HEK293T (cell line): Measurements from ENCODE around the gene CEP95.

ENCODE experiments used
- BHLHE40 ChIP-seq: fragments of 450-650 bp; IDR thresholded peaks from 2 replicates; pipeline ENCODE4 v1.6.1; 2016; ENCODE audit warnings: mild to moderate bottlenecking, moderate library complexity, borderline replicate concordance
- ELF4 ChIP-seq: fragments of 450-650 bp; IDR thresholded peaks from 2 replicates; pipeline ENCODE4 v1.6.1; 2017; ENCODE audit warnings: antibody characterized with exemption
- SP1 ChIP-seq: fragments of 450-650 bp; IDR thresholded peaks from 2 replicates; pipeline ENCODE4 v1.6.1; 2017
- TARDBP ChIP-seq: fragments of 450-650 bp; IDR thresholded peaks from 2 replicates; pipeline ENCODE4 v1.6.1; 2016

GRCh38 chr17:64470625-64471024, 36.2 kb upstream of the CEP95 start:
- TF ChIP-seq TARDBP (no peak), ELF4 (no peak), BHLHE40 (no peak), SP1 (no peak)
